DLD1 (cell line): ENCODE measurements around the gene THOP1.

Source experiments
- in situ Hi-C: cut with HindIII; loops from 2 replicates; pipeline ENCODE4 v1.10.0; 2017; ENCODE audit warnings: low sequenced_read_pairs

Gene THOP1

GRCh38 chr19:2761876-2762782 lies 23.2 kb upstream of the THOP1 start:
- in situ Hi-C loops = no loop called here

- in situ Hi-C loops = no loop called here
These were observed 22.4 kb upstream of the THOP1 start for GRCh38 chr19:2762783-2763496.

- in situ Hi-C loops = no loop called here
These were observed 21.6 kb upstream of the THOP1 start for GRCh38 chr19:2763687-2764086.

- in situ Hi-C loops = no loop called here
These were observed 20.4 kb upstream of the THOP1 start for GRCh38 chr19:2764945-2765344.

- in situ Hi-C loops = no loop called here
These were observed 19.9 kb upstream of the THOP1 start for GRCh38 chr19:2765376-2765775.

GRCh38 chr19:2766594-2767372 lies 18.5 kb upstream of the THOP1 start:
- in situ Hi-C loops = no loop called here

GRCh38 chr19:2767688-2768087 lies 17.6 kb upstream of the THOP1 start:
- in situ Hi-C loops = no loop called here

- in situ Hi-C loops = no loop called here
These were observed 16.8 kb upstream of the THOP1 start for GRCh38 chr19:2768365-2769132.

- in situ Hi-C loops = no loop called here
These were observed 16.1 kb upstream of the THOP1 start for GRCh38 chr19:2769218-2769617.

GRCh38 chr19:2770055-2771013 lies 15.0 kb upstream of the THOP1 start:
- in situ Hi-C loops = no loop called here

- in situ Hi-C loops = no loop called here
These were observed 13.3 kb upstream of the THOP1 start for GRCh38 chr19:2771786-2772674.

- in situ Hi-C loops = no loop called here
These were observed 11.1 kb upstream of the THOP1 start for GRCh38 chr19:2774083-2774679.

- in situ Hi-C loops = no loop called here
These were observed 10.2 kb upstream of the THOP1 start for GRCh38 chr19:2774953-2775555.

GRCh38 chr19:2775556-2776430 lies 9.5 kb upstream of the THOP1 start:
- in situ Hi-C loops = no loop called here

GRCh38 chr19:2777952-2778683 lies 7.2 kb upstream of the THOP1 start:
- in situ Hi-C loops = no loop called here

- in situ Hi-C loops = no loop called here
These were observed 6.1 kb upstream of the THOP1 start for GRCh38 chr19:2779121-2779740.
